ENCODE measurements around the gene GNB1L.
"Not testable (repeated sequence)": the region's sequence is repeated elsewhere in the genome, so short reads cannot be mapped to it uniquely, and the experiment has no call there.

The GNB1L gene

DNA sequence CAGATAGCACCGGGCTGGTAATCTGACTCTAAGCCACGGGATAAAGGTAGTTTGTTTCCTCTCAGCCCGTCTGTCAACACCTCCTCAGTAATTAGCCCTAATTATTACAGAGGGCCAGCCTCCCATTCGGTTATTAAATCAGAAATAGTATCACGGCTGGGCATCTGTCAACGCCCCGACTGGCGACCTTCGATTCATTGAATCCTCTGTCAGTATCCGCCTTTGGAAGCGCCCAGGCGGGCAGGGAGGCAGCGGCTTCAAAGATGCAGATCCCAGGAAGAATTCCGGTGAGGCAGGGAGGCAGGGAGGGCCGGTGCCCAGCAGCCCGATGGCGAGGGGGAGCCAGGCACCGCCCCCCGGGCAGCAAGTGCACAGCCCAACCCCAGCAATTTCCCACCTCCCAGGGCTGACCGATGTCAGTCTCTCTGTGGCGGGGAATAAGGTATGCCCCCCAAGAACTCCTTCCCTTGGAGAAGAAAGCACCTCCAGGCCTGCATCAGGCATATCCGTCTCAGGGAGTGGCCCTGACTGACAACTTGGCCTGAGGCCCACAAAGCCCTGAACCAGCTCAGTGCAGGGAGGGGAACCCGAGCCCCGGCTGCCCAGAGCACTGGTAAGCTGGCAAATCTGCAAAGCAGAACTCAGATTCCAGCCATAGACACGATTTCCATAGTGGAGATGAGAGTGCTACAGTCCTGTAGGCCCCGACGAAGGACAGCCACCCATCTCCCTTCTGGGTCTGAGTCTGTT lies 11.4 kb downstream of the GNB1L start:
- no peak for DNase-seq (ENCODE audit: low read depth)

DNA sequence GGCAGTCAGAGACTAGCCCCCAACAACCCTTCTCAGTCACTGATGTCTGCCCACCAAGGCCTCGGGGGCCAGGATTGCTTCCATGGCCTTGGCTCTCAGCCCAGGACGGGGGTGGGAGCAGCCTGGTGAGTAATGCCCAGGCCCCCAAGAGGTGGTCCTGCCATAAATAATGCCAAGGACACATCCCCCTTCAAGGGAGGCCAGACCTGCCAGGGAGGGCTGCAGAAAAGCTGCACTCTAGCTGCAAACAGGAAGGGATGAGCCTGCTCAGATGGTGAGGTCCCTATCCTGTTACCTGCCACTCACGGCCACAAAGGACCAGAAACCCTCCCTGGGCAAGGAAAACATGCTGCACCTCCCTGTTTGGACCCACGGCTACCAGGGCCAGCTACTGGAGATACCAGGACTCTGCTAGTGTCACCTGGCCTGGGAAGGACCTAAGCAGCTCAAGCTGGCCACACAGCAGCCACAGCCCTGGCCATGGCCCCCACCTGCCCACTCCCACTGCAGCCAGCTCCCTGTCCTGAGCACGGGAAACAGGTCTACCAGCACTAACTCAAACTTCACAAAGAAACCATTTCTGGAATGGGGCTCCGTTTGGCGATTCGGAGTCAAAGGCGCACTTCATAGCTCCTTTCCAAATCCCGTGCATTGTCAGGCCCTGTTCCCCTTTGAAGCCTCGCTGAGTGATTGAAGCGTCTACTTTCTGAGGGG lies 12.1 kb downstream of the GNB1L start:
- DNase-seq (ENCODE audit: low read depth), result no peak

GRCh38 chr22:19841641-19842392 lies 12.9 kb downstream of the GNB1L start:
- DNase-seq (ENCODE audit: low read depth), result no peak

- no peak for DNase-seq (ENCODE audit: low read depth)
These were observed 13.6 kb downstream of the GNB1L start for GRCh38 chr22:19840955-19841640.

- DNase-seq (ENCODE audit: low read depth), result no peak
These were observed 14.6 kb downstream of the GNB1L start for GRCh38 chr22:19840059-19840458.

GRCh38 chr22:19837915-19838314 lies 16.8 kb downstream of the GNB1L start:
- no peak for DNase-seq (ENCODE audit: low read depth)

GRCh38 chr22:19836512-19836911 lies 18.2 kb downstream of the GNB1L start:
- DNase-seq (ENCODE audit: low read depth), result no peak

- DNase-seq (ENCODE audit: low read depth), result no peak
These were observed 20.1 kb downstream of the GNB1L start for GRCh38 chr22:19834599-19834998.

DNA sequence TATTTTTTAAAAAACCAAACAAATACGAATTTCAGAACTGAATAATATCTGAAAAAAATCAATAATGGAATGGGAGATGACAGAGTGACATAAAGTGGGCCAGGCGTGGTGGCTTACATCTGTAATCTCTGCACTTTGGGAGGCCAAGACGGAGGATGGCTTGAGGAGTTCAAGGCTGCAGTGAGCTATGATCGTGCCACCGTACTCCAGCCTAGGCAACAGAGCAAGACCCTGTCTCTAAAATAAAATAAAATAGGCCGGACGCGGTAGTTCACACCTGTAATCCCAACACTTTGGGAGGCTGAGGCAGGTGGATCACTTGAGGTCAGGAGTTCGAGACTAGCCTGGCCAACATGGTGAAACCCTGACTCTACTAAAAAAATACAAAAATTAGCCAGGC lies 21.3 kb downstream of the GNB1L start:
- not testable (repeated sequence) for DNase-seq (ENCODE audit: low read depth)

GRCh38 chr22:19832476-19833108 lies 22.1 kb downstream of the GNB1L start:
- no peak for DNase-seq (ENCODE audit: low read depth)

GRCh38 chr22:19831979-19832378 lies 22.7 kb downstream of the GNB1L start:
- DNase-seq (ENCODE audit: low read depth), result not testable (repeated sequence)

GRCh38 chr22:19831016-19831415 lies 23.7 kb downstream of the GNB1L start:
- no peak for DNase-seq (ENCODE audit: low read depth)

GRCh38 chr22:19828035-19828401 lies 26.7 kb downstream of the GNB1L start:
- no peak for DNase-seq (ENCODE audit: low read depth)

DNA sequence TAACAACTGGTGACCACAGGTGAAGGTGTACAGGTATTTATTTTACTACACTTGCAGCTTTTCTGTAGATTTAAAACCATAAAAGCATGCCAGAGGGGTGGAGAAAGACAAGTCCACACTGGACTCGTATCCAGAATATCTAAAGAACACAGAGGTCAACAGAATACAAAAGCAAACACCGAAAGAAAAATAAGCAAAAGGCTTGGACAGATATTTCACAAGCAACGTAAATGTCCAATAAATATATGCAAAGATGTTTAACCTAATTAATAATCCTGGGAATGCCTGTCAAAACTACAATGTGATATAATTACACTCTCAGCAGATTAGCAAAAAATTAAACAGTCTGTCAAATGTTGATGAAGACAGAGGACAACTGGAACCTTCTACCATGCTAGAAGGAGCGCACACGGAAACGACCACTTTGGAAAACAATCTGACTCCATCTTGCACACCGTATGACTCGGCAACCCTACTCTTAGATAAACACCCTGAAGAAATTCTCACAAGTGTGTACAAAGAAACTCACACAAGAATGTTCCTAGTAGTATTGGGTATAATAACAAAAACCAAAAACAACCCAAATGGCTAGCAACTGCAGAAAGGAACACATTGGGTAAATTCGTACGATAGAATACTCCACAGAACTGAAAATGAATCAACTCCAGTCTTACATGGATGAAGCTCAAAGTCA lies 27.2 kb downstream of the GNB1L start:
- no peak for DNase-seq (ENCODE audit: low read depth)

- DNase-seq (ENCODE audit: low read depth), result no peak
These were observed 28.1 kb downstream of the GNB1L start for GRCh38 chr22:19826619-19826950.

DNA sequence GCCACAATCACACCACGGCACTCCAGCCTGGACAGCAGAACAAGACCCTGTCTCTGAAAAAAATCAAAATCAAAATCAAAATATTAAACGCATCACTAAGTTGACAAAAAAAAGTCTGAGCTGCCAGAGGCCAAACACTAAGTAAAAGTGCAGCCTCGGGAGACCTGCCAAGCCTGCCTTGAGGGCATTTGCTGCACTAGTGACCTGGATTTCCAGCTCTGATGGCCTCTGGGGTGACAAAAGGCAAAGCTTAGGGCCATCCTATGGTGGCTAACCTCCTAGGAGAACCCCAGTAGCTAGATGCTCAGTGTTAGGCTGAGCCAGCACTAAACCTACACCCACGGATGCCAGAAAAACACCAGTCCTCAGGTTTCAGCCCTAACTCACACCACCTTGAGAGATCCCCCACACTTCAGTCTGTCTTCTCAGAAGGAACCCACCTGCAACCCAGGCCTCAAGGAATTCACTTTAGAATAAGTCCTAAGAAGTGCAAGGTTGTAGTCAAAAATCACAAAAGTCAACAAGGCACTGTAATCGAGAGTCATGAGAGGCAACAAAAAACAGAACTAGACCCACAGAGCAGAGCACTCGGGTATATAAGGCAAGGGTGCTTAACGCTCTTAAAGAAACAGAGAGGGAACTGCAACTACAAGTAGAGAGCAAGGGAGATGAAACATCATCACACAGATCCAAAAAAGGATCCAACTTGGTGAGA lies 28.6 kb downstream of the GNB1L start:
- DNase-seq (ENCODE audit: low read depth), result no peak

DNA sequence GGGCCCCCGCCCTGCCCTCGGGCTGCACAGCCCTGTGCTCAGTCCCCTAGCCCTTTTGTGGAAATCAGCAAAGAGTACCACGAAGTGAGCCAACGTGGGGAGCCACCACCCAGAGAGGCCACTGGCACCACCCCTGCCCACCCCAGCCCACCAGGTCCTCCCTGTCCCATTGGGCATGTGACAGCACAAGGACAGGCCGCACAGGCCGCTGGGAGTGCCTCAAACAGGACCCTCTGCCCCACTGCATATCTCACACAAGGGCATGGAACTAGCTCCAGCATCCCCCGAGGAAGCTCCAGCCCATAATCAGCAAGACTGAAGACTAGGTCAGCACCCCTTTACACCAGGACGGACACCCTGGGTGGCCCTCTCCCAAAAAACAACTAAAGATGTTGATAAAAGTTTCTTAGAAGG lies 29.7 kb downstream of the GNB1L start:
- DNase-seq (ENCODE audit: low read depth), result no peak

DNA sequence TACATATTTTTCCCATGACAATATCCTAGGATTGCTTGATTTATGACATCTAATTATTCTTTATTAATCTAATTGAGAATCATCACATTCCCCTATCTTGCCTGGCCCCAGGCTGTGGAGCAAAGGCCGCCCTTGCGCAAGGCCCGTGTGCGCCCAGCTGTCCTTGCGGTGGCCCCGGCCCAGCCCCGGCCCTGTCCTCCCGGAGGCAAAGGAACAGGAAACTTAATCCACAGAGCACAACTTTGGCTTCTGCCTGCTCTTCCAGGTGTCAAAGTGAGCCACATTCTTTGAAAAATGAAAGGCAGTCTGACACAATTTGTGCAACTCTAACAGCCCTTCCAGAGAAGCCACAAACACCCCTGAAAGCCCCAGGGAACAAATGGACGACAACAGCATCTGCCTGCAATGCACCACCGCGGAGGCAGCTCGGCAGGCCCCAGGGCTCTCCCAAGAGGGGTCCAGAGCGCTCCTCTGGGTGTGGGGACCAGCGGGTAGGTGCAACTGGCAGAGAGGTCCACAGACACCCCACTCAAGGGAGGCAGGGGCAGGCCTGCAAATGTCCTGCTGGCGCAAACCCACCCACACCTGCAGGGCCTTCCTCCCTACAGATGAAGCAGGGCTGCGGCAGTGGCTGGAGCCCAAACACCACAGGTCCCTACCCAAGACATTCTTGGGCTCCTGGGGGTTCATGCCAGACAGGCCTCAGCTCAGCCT lies 30.3 kb downstream of the GNB1L start:
- DNase-seq (ENCODE audit: low read depth), result no peak

- DNase-seq (ENCODE audit: low read depth), result no peak
These were observed 30.8 kb downstream of the GNB1L start for GRCh38 chr22:19823902-19824211.

- DNase-seq (ENCODE audit: low read depth), result no peak
These were observed 31.3 kb downstream of the GNB1L start for GRCh38 chr22:19823191-19823901.
